ENCODE results near the gene IGSF21.
"Not testable (repeated sequence)": the region's sequence is repeated elsewhere in the genome, so short reads cannot be mapped to it uniquely, and the experiment has no call there.

The IGSF21 gene

GRCh38 chr1:18147672-18148071 is 40.1 kb downstream of the IGSF21 start:
- DNase-seq: no peak

DNA sequence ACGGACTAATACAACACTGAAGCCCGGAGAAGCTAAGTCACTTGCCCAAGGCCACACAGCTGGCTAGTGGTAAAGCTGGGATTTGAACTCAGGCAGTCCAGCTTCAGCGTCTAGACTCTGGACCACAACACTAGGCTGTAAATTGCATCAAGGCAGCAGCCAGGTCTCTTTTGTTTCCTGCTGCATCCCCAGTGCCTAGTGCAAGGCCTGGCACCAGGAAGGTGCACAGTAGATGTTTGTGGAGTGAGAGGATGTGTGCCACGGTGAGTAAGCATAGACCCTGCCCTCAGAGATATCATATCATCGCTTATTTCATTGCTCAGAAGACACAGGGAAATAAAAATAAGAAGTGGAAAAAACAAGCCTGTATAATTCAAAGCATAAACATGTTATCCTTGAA is 40.9 kb downstream of the IGSF21 start:
- DNase-seq: no peak

- DNase-seq: peak; percentile 81
Measured at GRCh38 chr1:18149027-18149641, 41.5 kb downstream of the IGSF21 start.

- DNase-seq: no peak
Measured at GRCh38 chr1:18151436-18152122, 44.0 kb downstream of the IGSF21 start.

DNA sequence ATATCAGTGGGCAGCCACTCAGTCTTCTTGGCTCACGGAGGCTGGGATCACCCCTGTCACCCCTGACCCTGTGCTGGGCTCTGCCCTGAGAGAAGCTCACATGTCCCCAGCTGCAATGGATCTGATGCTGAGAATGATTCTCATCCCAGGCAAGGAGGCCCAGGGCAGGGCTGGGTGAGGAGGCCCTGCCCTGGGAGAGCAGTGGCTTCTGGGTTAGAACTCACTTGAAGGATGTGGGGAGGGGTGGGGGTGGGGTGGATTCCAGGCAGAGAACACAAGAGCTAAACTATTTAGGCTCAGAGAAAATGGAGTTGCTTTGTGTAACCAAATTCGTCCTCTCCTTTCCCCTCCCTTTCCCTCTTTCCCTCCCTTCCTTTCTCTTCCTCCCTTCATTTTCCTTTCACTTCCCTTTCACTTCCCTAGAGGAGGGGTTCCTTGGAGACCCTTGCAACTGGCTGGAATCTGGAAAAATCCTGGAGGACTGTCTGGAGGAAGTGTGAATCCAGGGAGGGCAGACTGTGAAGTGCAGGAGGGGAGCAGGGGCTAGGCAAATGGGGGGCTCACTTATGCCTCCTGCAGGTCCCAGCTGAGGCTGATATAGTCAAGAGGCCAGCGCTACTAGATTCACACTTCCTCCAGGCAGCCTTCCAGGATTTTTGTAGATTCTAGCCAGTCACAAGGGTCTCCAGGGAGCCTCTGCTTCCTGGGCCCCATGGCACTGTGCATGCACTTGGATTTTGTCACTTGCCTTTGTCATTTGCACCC is 47.0 kb downstream of the IGSF21 start:
- DNase-seq: no peak

GRCh38 chr1:18155881-18156385 is 48.3 kb downstream of the IGSF21 start:
- DNase-seq: no peak

GRCh38 chr1:18157352-18157751 is 49.8 kb downstream of the IGSF21 start:
- no peak for DNase-seq

DNA sequence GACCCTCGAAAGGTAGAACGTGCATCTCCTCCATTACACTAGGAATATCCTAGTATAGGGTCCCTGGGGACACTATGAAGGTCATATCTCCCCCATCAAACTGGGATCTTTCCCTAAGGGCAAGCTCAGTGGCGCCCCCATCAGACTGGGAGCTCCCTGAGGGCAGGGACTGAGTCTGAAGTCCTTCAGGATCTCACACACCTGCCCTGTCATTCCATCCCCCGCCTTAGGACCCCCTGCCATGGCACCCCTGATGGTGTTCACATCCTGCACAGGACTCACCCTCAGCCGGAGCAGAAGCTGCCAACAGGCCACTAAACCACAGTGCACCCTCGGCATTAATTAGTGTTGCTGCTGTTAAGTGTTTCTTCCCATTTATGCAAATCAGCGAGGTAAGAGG is 50.4 kb downstream of the IGSF21 start:
- DNase-seq: no peak

GRCh38 chr1:18158714-18159113 is 51.1 kb downstream of the IGSF21 start:
- DNase-seq: no peak

GRCh38 chr1:18160290-18160942 is 52.8 kb downstream of the IGSF21 start:
- no peak for DNase-seq

GRCh38 chr1:18161690-18162089 is 54.1 kb downstream of the IGSF21 start:
- no peak for DNase-seq

DNA sequence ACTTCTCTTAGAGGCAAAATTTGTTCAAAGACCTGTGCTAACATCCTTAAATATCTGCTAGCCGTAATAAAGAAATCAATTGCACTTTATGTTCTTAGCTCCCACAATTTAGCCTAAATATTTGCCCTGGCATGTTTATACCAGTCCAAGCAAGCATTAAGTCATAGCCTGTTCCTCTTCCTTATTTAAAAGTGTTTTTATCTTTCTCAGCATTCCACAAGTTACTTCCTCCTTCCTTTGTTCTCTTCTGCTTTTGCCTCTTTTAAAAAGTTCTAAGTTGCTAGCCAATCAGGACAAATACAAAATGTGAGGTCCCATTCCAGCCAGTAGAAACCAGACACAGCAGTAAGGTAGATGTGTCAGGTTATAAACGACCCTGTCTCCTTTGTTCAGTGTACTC is 58.0 kb downstream of the IGSF21 start:
- not testable (repeated sequence) for DNase-seq

DNA sequence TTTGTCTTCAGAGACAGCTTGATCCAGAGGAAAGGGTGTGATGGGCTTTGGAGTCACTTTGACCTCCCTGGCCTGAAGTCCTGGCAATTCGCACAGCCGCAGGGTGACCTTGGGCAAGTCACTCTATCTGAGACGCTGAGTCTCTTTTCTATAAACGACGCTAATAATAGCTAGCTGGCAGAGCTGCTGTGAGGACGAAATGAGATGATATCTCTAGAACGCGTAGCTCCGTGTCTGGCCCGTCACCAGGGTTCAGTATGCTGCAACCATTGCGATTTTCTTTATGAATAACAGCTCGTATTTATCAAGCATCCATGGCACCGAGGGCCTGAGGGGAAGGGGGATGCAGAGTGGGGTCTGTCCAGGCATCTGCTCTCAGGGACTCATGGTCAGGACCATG is 58.7 kb downstream of the IGSF21 start:
- DNase-seq: no peak

GRCh38 chr1:18166929-18167328 is 59.3 kb downstream of the IGSF21 start:
- no peak for DNase-seq

- DNase-seq: no peak
Measured at GRCh38 chr1:18170444-18170843, 62.8 kb downstream of the IGSF21 start.

DNA sequence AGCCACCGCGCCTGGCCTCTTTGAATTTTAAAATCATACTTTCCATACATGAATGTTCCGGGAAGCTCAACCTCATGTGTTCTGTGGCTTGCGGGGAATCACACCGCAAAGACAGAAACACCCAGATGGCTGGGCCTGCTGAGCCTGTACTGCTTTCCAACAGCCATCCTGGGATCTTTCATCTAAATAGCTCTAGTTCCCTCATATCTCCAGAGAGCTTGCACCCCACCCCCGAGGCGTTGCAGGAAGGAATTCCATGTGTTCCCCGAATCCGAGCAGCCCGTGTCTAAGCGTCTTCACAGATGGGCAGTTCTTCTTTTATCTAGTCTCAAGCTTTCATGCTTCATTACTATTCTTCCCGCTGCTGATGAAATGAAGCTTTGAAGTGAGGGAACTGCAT is 66.4 kb downstream of the IGSF21 start:
- no peak for DNase-seq

- DNase-seq: no peak
Measured at GRCh38 chr1:18175051-18175450, 67.5 kb downstream of the IGSF21 start.

DNA sequence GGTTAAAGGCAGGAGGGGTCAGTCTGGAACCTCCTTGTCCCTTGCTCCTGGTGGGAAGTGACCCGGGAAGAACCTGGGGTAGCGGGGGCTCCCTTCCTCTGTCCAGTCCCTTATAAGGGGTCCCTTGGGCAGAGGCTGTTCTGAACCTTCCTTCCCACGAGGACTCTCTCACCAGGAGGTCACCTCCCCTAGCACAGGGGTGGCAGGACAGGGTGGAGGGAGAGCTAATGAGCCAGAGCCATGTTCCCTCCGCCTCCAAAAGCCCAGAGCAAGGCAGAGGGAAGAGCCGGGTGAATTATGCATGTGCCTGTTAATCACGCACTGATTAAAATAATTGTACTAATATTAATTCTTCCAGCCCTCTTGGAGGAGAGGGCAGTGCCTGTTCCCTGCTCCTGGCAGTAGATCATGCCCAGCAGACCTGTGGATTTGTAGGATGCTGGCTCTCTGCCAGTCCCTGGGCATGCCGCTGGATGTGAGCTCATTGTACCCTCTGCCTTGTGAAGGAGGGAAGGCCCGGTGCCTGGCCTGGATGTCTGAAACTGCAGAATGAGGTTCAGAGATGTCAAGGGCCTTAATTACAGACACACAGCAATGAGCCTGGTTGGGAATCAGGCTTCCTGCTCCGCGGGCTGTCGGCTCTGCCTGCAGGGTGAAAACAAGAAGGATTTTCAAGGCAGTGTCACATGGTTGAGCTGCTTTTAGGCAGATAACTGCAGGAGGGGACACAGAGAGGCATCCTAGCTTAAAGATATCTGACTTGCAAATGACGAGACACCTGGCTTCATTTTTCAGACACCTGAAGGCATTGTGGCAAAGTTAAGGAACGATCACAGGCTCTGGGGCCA is 68.2 kb downstream of the IGSF21 start:
- DNase-seq: no peak

- no peak for DNase-seq
Measured at GRCh38 chr1:18176619-18177018, 69.0 kb downstream of the IGSF21 start.

- DNase-seq: no peak
Measured at GRCh38 chr1:18178111-18178510, 70.5 kb downstream of the IGSF21 start.

- DNase-seq: no peak
Measured at GRCh38 chr1:18179009-18179408, 71.4 kb downstream of the IGSF21 start.

DNA sequence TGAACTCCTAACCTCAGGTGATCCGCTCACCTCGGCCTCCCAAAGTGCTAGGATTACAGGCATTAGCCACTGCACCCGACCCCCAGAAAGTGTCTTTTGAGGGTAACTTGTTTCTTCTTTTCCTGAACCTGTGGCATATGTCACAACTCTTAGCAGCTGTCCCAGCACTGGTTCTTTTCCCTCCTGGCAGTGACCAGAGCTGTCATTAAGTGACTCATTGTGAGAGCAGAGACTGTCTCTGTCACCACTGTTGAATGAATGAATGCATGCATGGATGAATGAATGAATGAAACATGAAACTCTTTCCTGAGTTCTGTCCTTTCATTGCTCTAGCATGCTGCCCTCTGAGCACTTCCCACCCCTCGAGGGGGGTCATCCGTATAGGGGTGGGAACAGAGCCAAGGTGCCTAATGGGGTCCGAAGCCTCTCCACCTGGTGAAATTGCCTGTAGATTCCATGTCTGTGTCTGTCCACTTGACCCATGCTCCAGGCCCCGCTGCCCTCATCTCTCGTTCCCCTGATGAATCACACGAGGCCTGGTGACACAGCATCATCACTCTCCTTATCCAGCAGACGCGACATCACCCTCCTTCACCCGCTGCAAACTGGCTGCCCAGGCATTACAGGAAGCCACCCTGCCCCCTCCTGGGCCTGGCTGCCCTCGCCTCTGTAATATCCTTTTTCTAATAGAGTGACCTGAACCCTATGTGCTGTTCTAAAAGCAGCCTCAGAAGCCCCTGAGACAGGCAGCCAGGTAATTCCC is 75.0 kb downstream of the IGSF21 start:
- DNase-seq: no peak

Data from NCI-H446 treated with DMSO at 0.1 percent for 48 hours (cell line).